ELR (cell line): ENCODE results near the gene ONECUT3.

Experiments used
- DNase-seq: peaks from one replicate; pipeline ENCODE4 v3.0.0-alpha.2; 2015; ENCODE audit warnings: low read depth

Gene ONECUT3

GRCh38 chr19:1739960-1740629, 13.2 kb upstream of the ONECUT3 start:
- DNase-seq = no peak

GRCh38 chr19:1742989-1743696, 10.2 kb upstream of the ONECUT3 start:
- DNase-seq = no peak

GRCh38 chr19:1744133-1744665, 9.1 kb upstream of the ONECUT3 start:
- DNase-seq = no peak

GRCh38 chr19:1744822-1745563, 8.3 kb upstream of the ONECUT3 start:
- peak; percentile 31 for DNase-seq

- DNase-seq = no peak
Measured at GRCh38 chr19:1745589-1746031, 7.7 kb upstream of the ONECUT3 start.

- DNase-seq = peak; percentile 63
Measured at GRCh38 chr19:1746401-1747284, 6.7 kb upstream of the ONECUT3 start.

GRCh38 chr19:1747285-1748114, 5.8 kb upstream of the ONECUT3 start:
- DNase-seq = peak; percentile 94

- peak; percentile 45 for DNase-seq
Measured at GRCh38 chr19:1748115-1748872, 5.0 kb upstream of the ONECUT3 start.

GRCh38 chr19:1748873-1749341, 4.4 kb upstream of the ONECUT3 start:
- no peak for DNase-seq

- no peak for DNase-seq
Measured at GRCh38 chr19:1749373-1750342, 3.6 kb upstream of the ONECUT3 start.

- DNase-seq = no peak
Measured at GRCh38 chr19:1750343-1751021, 2.8 kb upstream of the ONECUT3 start.

- DNase-seq = no peak
Measured at GRCh38 chr19:1751367-1752008, 1.8 kb upstream of the ONECUT3 start.

GRCh38 chr19:1752009-1752756, 1.1 kb upstream of the ONECUT3 start:
- no peak for DNase-seq

- DNase-seq = no peak
Measured at GRCh38 chr19:1754018-1754635, 821 bp downstream of the ONECUT3 start.

- DNase-seq = peak; percentile 43
Measured at GRCh38 chr19:1754636-1755466, 1.5 kb downstream of the ONECUT3 start.
